ENCODE data around the gene PTPRM.

PTPRM gene

GRCh38 chr18:7635948-7636347 is 68.8 kb downstream of the PTPRM start:
- Histone ChIP-seq H3K36me3 (ENCODE audit: insufficient read depth, low read length) (no peaks in the 10 kb centered on the region), H3K4me1 (ENCODE audit: insufficient read depth, low read length) (no peaks in the 10 kb centered on the region), H3K27me3 (ENCODE audit: insufficient read depth, low read length, poor library complexity) (no peaks in the 10 kb centered on the region), H2AFZ (ENCODE audit: low read depth, low read length) (no peak overlapping the region), H3K79me2 (ENCODE audit: insufficient read depth, low read length) (no peaks in the 10 kb centered on the region), H3K4me3 (ENCODE audit: low read depth in 1 of 2, low read length in 2 of 2) (no peak overlapping the region), H3K4me2 (ENCODE audit: insufficient read depth, low read length) (no peak overlapping the region), H3K27ac (ENCODE audit: low read length) (no peak overlapping the region), H4K20me1 (ENCODE audit: insufficient read depth, low read length) (no peaks in the 10 kb centered on the region), H3K9ac (ENCODE audit: low read depth, low read length) (no peak overlapping the region), H3K9me3 (ENCODE audit: insufficient read depth, low read length, severe bottlenecking) (no peaks in the 10 kb centered on the region)
- ATAC-seq (ENCODE audit: insufficient read depth, low read depth): no peak
- DNase-seq: no peak
- TF ChIP-seq EZH2 (IDR thresholded peaks at IDR 0.05; ENCODE audit: borderline replicate concordance, low read depth, low read length, severe bottlenecking): no peak
- no peak for TF ChIP-seq CTCF (IDR thresholded peaks at IDR 0.05; ENCODE audit: borderline replicate concordance, extremely low read depth, low read length, poor library complexity, severe bottlenecking)

GRCh38 chr18:7637269-7637668 is 70.2 kb downstream of the PTPRM start:
- ATAC-seq (ENCODE audit: insufficient read depth, low read depth): no peak
- no peak overlapping the region for H3K27ac ChIP-seq (ENCODE audit: low read length)
- H2AFZ ChIP-seq (ENCODE audit: low read depth, low read length): no peak overlapping the region
- DNase-seq: no peak
- no peaks in the 10 kb centered on the region for H3K79me2 ChIP-seq (ENCODE audit: insufficient read depth, low read length)
- H3K36me3 ChIP-seq (ENCODE audit: insufficient read depth, low read length): no peaks in the 10 kb centered on the region
- no peaks in the 10 kb centered on the region for H3K4me1 ChIP-seq (ENCODE audit: insufficient read depth, low read length)
- no peaks in the 10 kb centered on the region for H3K9me3 ChIP-seq (ENCODE audit: insufficient read depth, low read length, severe bottlenecking)
- H3K9ac ChIP-seq (ENCODE audit: low read depth, low read length): no peak overlapping the region
- H3K4me2 ChIP-seq (ENCODE audit: insufficient read depth, low read length): no peak overlapping the region
- no peak for TF ChIP-seq EZH2 (IDR thresholded peaks at IDR 0.05; ENCODE audit: borderline replicate concordance, low read depth, low read length, severe bottlenecking)
- no peak for TF ChIP-seq CTCF (IDR thresholded peaks at IDR 0.05; ENCODE audit: borderline replicate concordance, extremely low read depth, low read length, poor library complexity, severe bottlenecking)
- no peaks in the 10 kb centered on the region for H4K20me1 ChIP-seq (ENCODE audit: insufficient read depth, low read length)
- H3K4me3 ChIP-seq (ENCODE audit: low read depth in 1 of 2, low read length in 2 of 2): no peak overlapping the region
- H3K27me3 ChIP-seq (ENCODE audit: insufficient read depth, low read length, poor library complexity): no peaks in the 10 kb centered on the region

GRCh38 chr18:7638321-7638720 is 71.2 kb downstream of the PTPRM start:
- Histone ChIP-seq H3K9me3 (ENCODE audit: insufficient read depth, low read length, severe bottlenecking) (no peaks in the 10 kb centered on the region), H2AFZ (ENCODE audit: low read depth, low read length) (no peak overlapping the region), H3K27ac (ENCODE audit: low read length) (no peak overlapping the region), H3K79me2 (ENCODE audit: insufficient read depth, low read length) (no peaks in the 10 kb centered on the region), H3K4me3 (ENCODE audit: low read depth in 1 of 2, low read length in 2 of 2) (no peak overlapping the region), H3K4me1 (ENCODE audit: insufficient read depth, low read length) (no peaks in the 10 kb centered on the region), H3K27me3 (ENCODE audit: insufficient read depth, low read length, poor library complexity) (no peaks in the 10 kb centered on the region), H3K4me2 (ENCODE audit: insufficient read depth, low read length) (no peak overlapping the region), H3K9ac (ENCODE audit: low read depth, low read length) (no peak overlapping the region), H4K20me1 (ENCODE audit: insufficient read depth, low read length) (no peaks in the 10 kb centered on the region), H3K36me3 (ENCODE audit: insufficient read depth, low read length) (no peaks in the 10 kb centered on the region)
- TF ChIP-seq CTCF (IDR thresholded peaks at IDR 0.05; ENCODE audit: borderline replicate concordance, extremely low read depth, low read length, poor library complexity, severe bottlenecking) (no peak), EZH2 (IDR thresholded peaks at IDR 0.05; ENCODE audit: borderline replicate concordance, low read depth, low read length, severe bottlenecking) (no peak)
- ATAC-seq (ENCODE audit: insufficient read depth, low read depth): no peak
- DNase-seq: no peak

- no peaks in the 10 kb centered on the region for H3K27me3 ChIP-seq (ENCODE audit: insufficient read depth, low read length, poor library complexity)
- DNase-seq (no peak), ATAC-seq (ENCODE audit: insufficient read depth, low read depth) (no peak)
- H3K4me3 ChIP-seq (ENCODE audit: low read depth in 1 of 2, low read length in 2 of 2): no peak overlapping the region
- no peaks in the 10 kb centered on the region for H3K36me3 ChIP-seq (ENCODE audit: insufficient read depth, low read length)
- H3K9ac ChIP-seq (ENCODE audit: low read depth, low read length): no peak overlapping the region
- no peaks in the 10 kb centered on the region for H3K4me1 ChIP-seq (ENCODE audit: insufficient read depth, low read length)
- no peak for TF ChIP-seq EZH2 (IDR thresholded peaks at IDR 0.05; ENCODE audit: borderline replicate concordance, low read depth, low read length, severe bottlenecking)
- no peak for TF ChIP-seq CTCF (IDR thresholded peaks at IDR 0.05; ENCODE audit: borderline replicate concordance, extremely low read depth, low read length, poor library complexity, severe bottlenecking)
- no peak overlapping the region for H3K4me2 ChIP-seq (ENCODE audit: insufficient read depth, low read length)
- H3K27ac ChIP-seq (ENCODE audit: low read length): no peak overlapping the region
- no peaks in the 10 kb centered on the region for H3K9me3 ChIP-seq (ENCODE audit: insufficient read depth, low read length, severe bottlenecking)
- H3K79me2 ChIP-seq (ENCODE audit: insufficient read depth, low read length): no peaks in the 10 kb centered on the region
- H4K20me1 ChIP-seq (ENCODE audit: insufficient read depth, low read length): no peaks in the 10 kb centered on the region
- no peak overlapping the region for H2AFZ ChIP-seq (ENCODE audit: low read depth, low read length)
Measured at GRCh38 chr18:7641813-7642212, 74.7 kb downstream of the PTPRM start.

Measured in DND-41 (cell line).